Measurements from ENCODE around the gene SDF2L1.
"Not testable (repeated sequence)": the region's sequence is repeated elsewhere in the genome, so short reads cannot be mapped to it uniquely, and the experiment has no call there.

SDF2L1 gene

GRCh38 chr22:21641789-21642583, at the start of gene SDF2L1:
TSS of gene SDF2L1 (plus strand) at chr22:21642302. CDS start at chr22:21642337, 35 bp downstream.
- H3K27ac ChIP-seq = peak within 1 kb of the TSS; percentile 78
- peak; percentile 40 for TF ChIP-seq CTCF (conservative IDR thresholded peaks at IDR 0.05)

GRCh38 chr22:21592422-21592821, 49.7 kb upstream of the SDF2L1 start:
- TF ChIP-seq CTCF (conservative IDR thresholded peaks at IDR 0.05) = no peak
- peak overlapping the region; percentile 47 for H3K27ac ChIP-seq

GRCh38 chr22:21593406-21594232, 48.5 kb upstream of the SDF2L1 start:
- peak overlapping the region; percentile 47 for H3K27ac ChIP-seq
- peak; percentile 69 for TF ChIP-seq CTCF (conservative IDR thresholded peaks at IDR 0.05)

- no peak for TF ChIP-seq CTCF (conservative IDR thresholded peaks at IDR 0.05)
- no peak overlapping the region for H3K27ac ChIP-seq
These were observed 47.1 kb upstream of the SDF2L1 start for GRCh38 chr22:21594865-21595452.

GRCh38 chr22:21596356-21597135, 45.6 kb upstream of the SDF2L1 start:
- H3K27ac ChIP-seq = not testable (repeated sequence)

GRCh38 chr22:21598302-21598701, 43.8 kb upstream of the SDF2L1 start:
- H3K27ac ChIP-seq = no peak overlapping the region
- TF ChIP-seq CTCF (conservative IDR thresholded peaks at IDR 0.05) = no peak

- no peak for TF ChIP-seq CTCF (conservative IDR thresholded peaks at IDR 0.05)
- no peak overlapping the region for H3K27ac ChIP-seq
These were observed 42.8 kb upstream of the SDF2L1 start for GRCh38 chr22:21599053-21599893.

All from VCaP (cell line).